Measurements from ENCODE around the gene DNM2. TPM values are rescaled to one million over a fixed set of nuclear protein-coding genes. Genes with fewer than 3 reads are reported as not detected.

Gene DNM2
- total and polyA plus RNA-seq, 2 of the 13 experiments (the other 11 are each of a cell fraction or from before 2014, with no cell fraction given), result 41.7 to 59.8 TPM

DNA sequence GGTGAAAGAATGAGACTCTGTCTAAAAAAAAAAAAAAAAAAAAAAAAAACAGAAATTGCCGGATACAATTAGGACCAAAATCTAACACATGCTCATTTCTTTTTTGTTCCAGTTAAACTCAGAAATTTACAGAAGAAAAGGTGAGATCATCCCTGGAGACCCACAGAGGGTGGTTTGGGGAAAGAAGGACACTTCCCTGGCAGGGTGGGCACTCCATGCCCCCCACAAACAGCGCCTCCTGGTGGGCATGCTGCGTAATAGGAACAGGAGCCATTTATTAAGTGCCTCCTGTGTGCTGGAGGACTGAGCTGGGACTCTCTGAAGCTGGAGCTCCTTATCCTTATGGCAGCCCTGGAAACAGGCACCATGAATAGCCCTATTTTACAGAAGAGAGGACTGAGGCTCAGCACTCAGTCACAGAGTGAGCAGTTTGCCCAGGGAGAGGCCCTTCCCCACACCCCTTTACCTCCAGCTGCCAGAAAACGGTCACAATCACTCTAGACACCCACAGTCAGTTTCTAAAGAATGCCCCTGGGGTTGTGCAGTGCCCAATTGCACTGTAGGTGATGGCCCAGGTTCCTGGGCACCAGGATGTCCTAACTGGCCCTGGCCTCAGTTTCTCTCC, 140.4 kb downstream of the DNM2 start (continued):
- TF ChIP-seq, protein P1, sequence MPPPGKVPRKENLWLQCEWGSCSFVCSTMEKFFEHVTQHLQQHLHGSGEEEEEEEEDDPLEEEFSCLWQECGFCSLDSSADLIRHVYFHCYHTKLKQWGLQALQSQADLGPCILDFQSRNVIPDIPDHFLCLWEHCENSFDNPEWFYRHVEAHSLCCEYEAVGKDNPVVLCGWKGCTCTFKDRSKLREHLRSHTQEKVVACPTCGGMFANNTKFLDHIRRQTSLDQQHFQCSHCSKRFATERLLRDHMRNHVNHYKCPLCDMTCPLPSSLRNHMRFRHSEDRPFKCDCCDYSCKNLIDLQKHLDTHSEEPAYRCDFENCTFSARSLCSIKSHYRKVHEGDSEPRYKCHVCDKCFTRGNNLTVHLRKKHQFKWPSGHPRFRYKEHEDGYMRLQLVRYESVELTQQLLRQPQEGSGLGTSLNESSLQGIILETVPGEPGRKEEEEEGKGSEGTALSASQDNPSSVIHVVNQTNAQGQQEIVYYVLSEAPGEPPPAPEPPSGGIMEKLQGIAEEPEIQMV (CRISPR knock-in tag; IDR thresholded peaks at IDR 0.05; ENCODE audit: low read depth), result no peak
- TF ChIP-seq ZNF337 (CRISPR knock-in tag; IDR thresholded peaks at IDR 0.05; ENCODE audit: borderline replicate concordance, low read depth), result no peak
- TF ChIP-seq ZKSCAN8 (CRISPR knock-in tag; IDR thresholded peaks at IDR 0.05; ENCODE audit: borderline replicate concordance), result peak; percentile 84; the same call in 1 of the 2 replicates
- no peak for TF ChIP-seq ZNF30 (CRISPR knock-in tag; IDR thresholded peaks at IDR 0.05)
- TF ChIP-seq STAG1 (CRISPR knock-in tag; IDR thresholded peaks at IDR 0.05), result peak; percentile 31
- TF ChIP-seq MEIS1 (CRISPR knock-in tag; IDR thresholded peaks at IDR 0.05; ENCODE audit: borderline replicate concordance), result no peak
- TF ChIP-seq ZBTB7B (CRISPR knock-in tag; IDR thresholded peaks at IDR 0.05), result peak; percentile 99

DNA sequence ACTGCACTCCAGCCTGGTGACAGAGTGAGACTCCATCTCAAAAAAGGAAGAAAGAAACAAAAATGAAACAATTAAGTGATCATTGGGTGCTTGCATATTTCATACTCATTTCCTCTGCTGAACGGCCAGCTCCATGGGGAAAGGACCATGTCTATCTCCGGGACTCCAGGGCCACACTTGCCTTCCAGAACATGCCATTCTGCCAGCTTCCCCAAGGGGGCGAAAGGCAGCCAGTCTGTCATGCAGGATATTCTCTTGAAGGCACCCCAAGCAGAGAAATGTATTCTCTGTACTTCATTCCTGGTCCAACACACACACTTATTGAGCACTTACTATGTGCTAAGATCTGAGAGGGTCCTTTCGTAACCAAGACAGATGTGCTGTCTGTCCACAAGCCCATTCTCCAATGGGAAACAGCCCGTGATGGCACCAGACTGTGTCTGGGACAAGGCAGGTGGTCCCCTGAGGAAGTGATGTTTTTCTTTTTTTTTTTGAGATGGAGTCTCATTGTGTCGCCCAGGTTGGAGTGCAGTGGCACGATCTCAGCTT, 143.3 kb downstream of the DNM2 start:
- in situ Hi-C loops (cut with HindIII; ENCODE audit: extremely low pct_ligation_motif_present, low pct_unique_long_range_greater_than_20kb) (no loop called here), intact Hi-C loops (cut with micrococcal nuclease; ENCODE audit: unreplicated experiment) (no loop called here)
- H3K9me3 ChIP-seq (ENCODE audit: low read length), result no peaks in the 10 kb centered on the region
- no peaks in the 10 kb centered on the region for H3K36me3 ChIP-seq (replicated peaks in 1 of 2; ENCODE audit: control insufficient read depth in 1 of 2, insufficient read depth in 2 of 2, low read length in 2 of 2)
- no peak overlapping the region for H3K9ac ChIP-seq (ENCODE audit: insufficient read depth, low read depth, low read length)
- peaks cover 33% of the 10 kb centered on the region for H3K4me1 ChIP-seq (ENCODE audit: insufficient read depth, low read length)
- H2AFZ ChIP-seq (ENCODE audit: low read length), result no peak overlapping the region
- POLR2A ChIA-PET, result interaction anchor here (1.8 to 6.1 kb wide), 2 partner anchors 25 to 144 kb away, joined by 6 to 41 read pairs; partner anchors contain the start of gene TMED1
- no peaks in the 10 kb centered on the region for H4K20me1 ChIP-seq (ENCODE audit: insufficient read depth, low read length)
- CTCF ChIA-PET (ENCODE audit: low intra/inter-chr PET ratio, low total read pairs), result interaction anchor here (1.2 kb wide), 1 partner anchor 25 kb away, joined by 3 read pairs; the partner anchor contains the start of gene TMED1
- no TSS peak for BruUV-seq (replicated peaks)
- no peak overlapping the region for H3K4me2 ChIP-seq (ENCODE audit: low read depth, low read length)
- no peak overlapping the region for H3K27ac ChIP-seq (ENCODE audit: extremely low read length, insufficient read depth, low read length)
- FAIRE-seq (no peak), ATAC-seq (peak; percentile 65), DNase-seq (ENCODE audit: low spot score) (peak; percentile 54)
- H3K79me2 ChIP-seq (ENCODE audit: insufficient read depth, low read length), result no peaks in the 10 kb centered on the region
- no peaks in the 10 kb centered on the region for H3K27me3 ChIP-seq (ENCODE audit: control insufficient read depth in 1 of 2, insufficient read depth in 2 of 2, low read length in 2 of 2)
- WGBS (ENCODE audit: low lambda C conversion rate), result 26% methylated on average over 7 of the region's 7 CpGs
- no peak overlapping the region for H3K4me3 ChIP-seq (replicated peaks in 1 of 3; ENCODE audit: insufficient read depth in 1 of 3, low read depth in 2 of 3, low read length in 3 of 3)
- TF ChIP-seq ZNF670 (CRISPR knock-in tag; IDR thresholded peaks at IDR 0.05; ENCODE audit: borderline replicate concordance), result no peak
- TF ChIP-seq SKI (IDR thresholded peaks at IDR 0.05; ENCODE audit: partially characterized antibody), result no peak
- TF ChIP-seq, protein P2, sequence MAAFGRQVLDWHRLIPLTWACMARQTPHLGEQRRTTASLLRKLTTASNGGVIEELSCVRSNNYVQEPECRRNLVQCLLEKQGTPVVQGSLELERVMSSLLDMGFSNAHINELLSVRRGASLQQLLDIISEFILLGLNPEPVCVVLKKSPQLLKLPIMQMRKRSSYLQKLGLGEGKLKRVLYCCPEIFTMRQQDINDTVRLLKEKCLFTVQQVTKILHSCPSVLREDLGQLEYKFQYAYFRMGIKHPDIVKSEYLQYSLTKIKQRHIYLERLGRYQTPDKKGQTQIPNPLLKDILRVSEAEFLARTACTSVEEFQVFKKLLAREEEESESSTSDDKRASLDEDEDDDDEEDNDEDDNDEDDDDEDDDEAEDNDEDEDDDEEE (CRISPR knock-in tag; IDR thresholded peaks at IDR 0.05), result no peak
- peak; percentile 15; the same call in 1 of the 2 replicates for TF ChIP-seq STAG1 (CRISPR knock-in tag; IDR thresholded peaks at IDR 0.05)
- TF ChIP-seq GABPB1 (CRISPR knock-in tag; IDR thresholded peaks at IDR 0.05), result no peak
- TF ChIP-seq HNF4G (IDR thresholded peaks at IDR 0.05; ENCODE audit: borderline replicate concordance, low read depth, low read length), result no peak
- no peak for TF ChIP-seq HNF4G (CRISPR knock-in tag; IDR thresholded peaks at IDR 0.05; ENCODE audit: borderline replicate concordance, low read depth)
- TF ChIP-seq XBP1 (CRISPR knock-in tag; IDR thresholded peaks at IDR 0.05), result no peak
- TF ChIP-seq ZNF343 (CRISPR knock-in tag; IDR thresholded peaks at IDR 0.05), result no peak
- TF ChIP-seq, protein P3, sequence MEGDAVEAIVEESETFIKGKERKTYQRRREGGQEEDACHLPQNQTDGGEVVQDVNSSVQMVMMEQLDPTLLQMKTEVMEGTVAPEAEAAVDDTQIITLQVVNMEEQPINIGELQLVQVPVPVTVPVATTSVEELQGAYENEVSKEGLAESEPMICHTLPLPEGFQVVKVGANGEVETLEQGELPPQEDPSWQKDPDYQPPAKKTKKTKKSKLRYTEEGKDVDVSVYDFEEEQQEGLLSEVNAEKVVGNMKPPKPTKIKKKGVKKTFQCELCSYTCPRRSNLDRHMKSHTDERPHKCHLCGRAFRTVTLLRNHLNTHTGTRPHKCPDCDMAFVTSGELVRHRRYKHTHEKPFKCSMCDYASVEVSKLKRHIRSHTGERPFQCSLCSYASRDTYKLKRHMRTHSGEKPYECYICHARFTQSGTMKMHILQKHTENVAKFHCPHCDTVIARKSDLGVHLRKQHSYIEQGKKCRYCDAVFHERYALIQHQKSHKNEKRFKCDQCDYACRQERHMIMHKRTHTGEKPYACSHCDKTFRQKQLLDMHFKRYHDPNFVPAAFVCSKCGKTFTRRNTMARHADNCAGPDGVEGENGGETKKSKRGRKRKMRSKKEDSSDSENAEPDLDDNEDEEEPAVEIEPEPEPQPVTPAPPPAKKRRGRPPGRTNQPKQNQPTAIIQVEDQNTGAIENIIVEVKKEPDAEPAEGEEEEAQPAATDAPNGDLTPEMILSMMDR (CRISPR knock-in tag; IDR thresholded peaks at IDR 0.05), result peak; percentile 62

All from HepG2 (cell line).